Stimulated activated CD8-positive, alpha-beta memory T cell treated with anti-CD3 and anti-CD28 coated beads, Interleukin-15, amount 100 ng/mL, for 4 hours (primary cell): ENCODE measurements around the gene ZDHHC1.
A peak's percentile ranks its signal among the peaks of the same experiment; 100 is the strongest.
"Not testable (repeated sequence)": the region's sequence is repeated elsewhere in the genome, so short reads cannot be mapped to it uniquely, and the experiment has no call there.

Source experiments
- DNase-seq, 2 donors: peaks; one replicate each; pipeline ENCODE4 v3.0.0-alpha.2; 2020; ENCODE audit warnings: low read depth in 2 of 2

The ZDHHC1 gene

GRCh38 chr16:67430977-67431774 lies 14.9 kb upstream of the ZDHHC1 start, which contains the start of gene HSD11B2:
HSD11B2 (plus strand) TSS chr16:67431121; CDS start chr16:67431249, 128 bp downstream.
- DNase-seq = no peak

GRCh38 chr16:67430504-67430976 lies 14.3 kb upstream of the ZDHHC1 start:
- DNase-seq = peak in 1 of 2 donors; percentile 26

GRCh38 chr16:67429799-67430503 lies 13.7 kb upstream of the ZDHHC1 start:
- no peak for DNase-seq

DNA sequence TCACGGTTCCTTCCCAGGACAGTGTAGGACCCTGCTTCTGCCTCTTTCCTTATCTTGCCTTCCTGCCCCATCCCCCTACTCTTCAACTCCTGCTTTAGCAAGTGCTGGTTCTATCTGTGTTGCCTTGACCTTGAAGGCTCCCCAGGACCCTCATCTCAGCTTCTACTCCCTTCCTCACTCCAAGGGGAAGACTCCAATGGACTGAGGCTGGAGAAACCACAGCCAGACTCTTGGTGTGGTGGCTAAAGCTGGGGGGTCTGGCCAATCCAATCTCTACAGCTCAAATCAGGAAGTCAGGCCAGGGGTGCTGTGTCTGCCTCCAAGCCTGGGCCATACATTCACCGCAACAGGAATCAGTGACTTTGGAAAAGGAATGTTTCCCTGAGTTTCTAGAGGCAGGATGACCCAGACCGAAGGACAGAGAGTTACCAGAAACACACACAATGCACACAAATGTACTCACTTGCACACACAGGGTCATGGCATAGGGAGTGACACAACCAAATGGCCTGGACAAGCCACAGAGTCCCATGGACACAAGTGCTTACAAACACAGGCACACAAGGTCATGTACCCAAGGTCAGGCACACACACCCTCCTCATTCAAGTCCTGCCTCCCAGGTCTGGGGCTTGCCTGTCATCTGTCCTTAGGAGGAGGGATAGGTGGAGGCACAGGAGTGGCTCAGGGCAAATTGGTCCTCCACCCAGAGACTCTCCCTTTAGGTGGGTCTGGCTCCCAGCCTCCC lies 12.9 kb upstream of the ZDHHC1 start:
- no peak for DNase-seq

GRCh38 chr16:67428146-67428731 lies 12.0 kb upstream of the ZDHHC1 start:
- DNase-seq = peak in 1 of 2 donors; percentile 31

- no peak for DNase-seq
These were observed 10.7 kb upstream of the ZDHHC1 start for GRCh38 chr16:67426950-67427349.

- no peak for DNase-seq
These were observed 9.7 kb upstream of the ZDHHC1 start for GRCh38 chr16:67426022-67426421.

DNA sequence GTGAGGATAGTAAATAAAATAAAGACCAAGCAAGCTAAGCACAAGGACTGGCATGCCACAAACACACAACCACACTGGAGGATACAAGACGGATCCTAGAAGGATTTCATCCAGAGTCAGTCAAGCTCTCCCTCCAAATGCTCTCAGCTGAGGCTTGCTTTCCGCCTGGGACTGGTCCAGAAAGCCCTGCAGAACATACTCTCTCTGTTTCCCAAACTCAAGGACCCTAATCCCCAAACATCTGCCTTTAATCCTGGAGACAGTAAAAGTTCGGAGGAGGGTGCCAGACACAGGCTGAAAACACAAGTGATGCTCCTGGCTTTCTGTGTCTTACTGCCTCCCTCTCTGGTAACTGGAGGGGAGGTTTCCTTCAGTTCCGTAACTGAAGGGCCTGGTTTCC lies 9.3 kb upstream of the ZDHHC1 start:
- no peak for DNase-seq

- DNase-seq = no peak
These were observed 8.8 kb upstream of the ZDHHC1 start for GRCh38 chr16:67425061-67425460.

- no peak for DNase-seq
These were observed 8.0 kb upstream of the ZDHHC1 start for GRCh38 chr16:67424261-67424615.

- DNase-seq = no peak
These were observed 7.5 kb upstream of the ZDHHC1 start for GRCh38 chr16:67423611-67424260.

DNA sequence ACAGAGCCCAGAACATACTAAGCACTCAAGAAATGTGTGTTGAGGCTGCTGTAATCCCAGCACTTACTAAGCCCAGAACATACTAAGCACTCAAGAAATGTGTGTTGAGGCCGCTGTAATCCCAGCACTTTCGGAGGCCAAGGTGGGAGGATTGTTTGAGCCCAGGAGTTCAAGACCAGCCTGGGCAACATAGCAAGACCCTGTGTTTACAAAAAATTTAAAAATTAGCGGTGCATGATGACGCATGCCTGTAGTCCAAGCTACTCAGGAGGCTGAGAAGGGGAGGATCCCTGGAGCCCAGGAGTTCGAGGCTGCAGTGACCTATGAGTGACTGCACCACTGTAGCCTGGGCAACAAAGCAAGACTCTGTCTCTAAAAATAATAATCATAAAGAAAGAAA lies 6.7 kb upstream of the ZDHHC1 start:
- DNase-seq = no peak

DNA sequence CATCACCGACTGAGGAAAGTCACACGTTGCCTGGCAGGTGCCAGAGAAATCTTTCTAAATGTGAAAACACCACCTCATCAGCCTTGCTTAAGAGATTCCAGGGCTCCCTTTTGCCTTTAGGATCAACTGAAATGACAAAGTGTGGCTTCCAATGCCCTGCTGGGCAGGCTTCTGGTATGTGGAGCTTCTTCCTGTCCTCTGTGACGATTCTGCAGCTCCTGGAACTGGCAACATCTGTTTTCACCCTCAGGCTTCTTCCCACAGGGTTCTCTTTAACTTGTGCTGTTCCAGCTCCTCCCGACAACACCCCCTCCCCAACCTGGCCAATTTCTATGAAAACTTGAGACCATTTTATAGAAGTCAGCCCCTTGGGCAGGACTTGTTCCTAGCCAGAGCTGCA lies 4.8 kb upstream of the ZDHHC1 start:
- DNase-seq = no peak

DNA sequence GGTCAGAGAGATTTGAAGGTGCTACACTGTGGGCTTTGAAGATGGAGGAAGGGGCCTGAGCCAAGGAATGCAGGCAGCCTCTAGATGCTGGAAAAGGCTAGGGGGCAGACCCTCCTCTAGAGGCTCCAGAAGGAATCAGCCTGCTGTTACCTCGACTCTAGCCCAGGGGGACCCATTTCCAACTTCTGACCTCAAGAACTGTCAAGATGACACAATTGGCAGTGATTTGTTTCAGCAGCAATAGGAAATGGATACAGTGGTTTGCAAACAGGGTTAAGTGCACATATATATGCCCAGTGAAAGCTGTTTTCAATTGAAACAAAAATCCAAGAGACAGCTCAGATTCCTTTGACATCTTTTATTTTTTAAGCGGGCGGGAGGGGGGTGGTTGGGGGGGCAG lies 3.7 kb upstream of the ZDHHC1 start:
- DNase-seq = no peak

DNA sequence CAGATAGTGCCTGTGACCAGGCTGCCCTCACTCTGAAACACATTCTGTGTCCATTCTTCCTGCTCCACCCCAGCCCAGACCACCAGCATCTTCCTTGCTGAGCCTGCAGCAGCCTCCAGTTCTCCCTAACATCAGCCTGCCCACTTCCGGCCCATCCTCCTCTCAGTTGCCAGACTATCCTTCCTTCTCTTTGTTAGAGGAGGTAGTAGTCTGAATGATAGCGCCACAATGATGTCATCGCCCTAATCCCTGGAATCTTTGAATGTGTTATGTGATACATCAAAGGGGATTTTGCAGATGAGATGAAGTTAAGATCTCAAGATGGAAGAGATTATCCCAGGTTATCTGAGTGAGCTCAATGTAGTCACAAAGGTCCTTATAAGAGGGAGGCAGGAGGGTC lies 3.2 kb upstream of the ZDHHC1 start:
- DNase-seq = no peak

DNA sequence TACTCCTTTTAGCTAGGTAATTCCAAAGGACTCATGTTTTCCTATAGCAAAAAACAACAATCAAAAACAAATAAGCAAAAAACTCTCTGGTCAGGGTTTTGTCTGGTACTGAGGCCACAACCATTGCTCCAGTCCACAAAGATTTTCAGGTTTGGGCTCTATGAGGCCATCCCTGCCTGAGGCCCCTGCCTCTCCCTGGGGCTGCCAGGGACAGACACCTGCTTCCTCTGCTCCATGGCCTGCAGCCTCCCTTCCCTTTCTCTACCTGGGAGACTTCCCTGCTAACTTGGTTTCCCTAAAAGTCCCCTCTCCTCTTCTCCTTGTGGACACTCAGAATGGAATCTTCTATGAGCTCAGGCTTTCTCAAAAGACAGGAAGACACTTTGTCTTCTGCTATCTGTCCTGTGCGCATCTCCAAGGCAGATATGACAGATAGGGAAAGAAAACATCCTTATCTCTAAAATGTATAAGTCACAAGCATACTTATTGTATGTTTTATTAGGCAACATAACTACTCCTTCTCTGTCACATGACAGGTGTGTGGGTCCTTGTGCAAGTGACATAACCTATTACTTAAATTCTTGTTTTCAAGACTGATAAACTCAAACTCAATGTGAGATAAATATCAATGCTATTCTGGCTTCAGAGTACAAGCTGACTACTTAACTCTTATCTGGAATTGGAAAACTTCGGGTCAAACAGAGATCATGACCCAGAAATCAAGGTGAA lies 1.2 kb upstream of the ZDHHC1 start:
- no peak for DNase-seq

GRCh38 chr16:67415421-67415820 lies 856 bp downstream of the ZDHHC1 start:
- DNase-seq = not testable (repeated sequence)

- no peak for DNase-seq
These were observed 2.0 kb downstream of the ZDHHC1 start for GRCh38 chr16:67413978-67414911.

DNA sequence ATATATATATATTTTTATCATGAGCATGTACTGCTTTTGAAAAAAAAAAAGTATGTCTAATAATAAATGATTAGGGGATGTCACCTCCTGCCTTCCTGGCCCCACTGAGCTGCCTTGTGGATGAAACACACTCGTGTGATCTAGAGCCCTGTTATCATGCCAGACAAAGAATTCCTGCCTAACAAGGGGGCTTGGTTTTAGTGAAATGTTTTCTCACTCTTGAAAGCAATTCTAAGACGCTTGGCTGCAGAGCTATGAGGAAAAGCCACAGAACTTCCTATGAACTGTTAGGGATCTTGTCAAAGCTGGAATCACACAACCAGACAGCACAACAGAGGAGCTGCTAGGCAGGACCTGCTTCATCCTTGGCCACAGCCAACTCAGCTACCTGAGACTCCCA lies 4.0 kb downstream of the ZDHHC1 start:
- no peak for DNase-seq

DNA sequence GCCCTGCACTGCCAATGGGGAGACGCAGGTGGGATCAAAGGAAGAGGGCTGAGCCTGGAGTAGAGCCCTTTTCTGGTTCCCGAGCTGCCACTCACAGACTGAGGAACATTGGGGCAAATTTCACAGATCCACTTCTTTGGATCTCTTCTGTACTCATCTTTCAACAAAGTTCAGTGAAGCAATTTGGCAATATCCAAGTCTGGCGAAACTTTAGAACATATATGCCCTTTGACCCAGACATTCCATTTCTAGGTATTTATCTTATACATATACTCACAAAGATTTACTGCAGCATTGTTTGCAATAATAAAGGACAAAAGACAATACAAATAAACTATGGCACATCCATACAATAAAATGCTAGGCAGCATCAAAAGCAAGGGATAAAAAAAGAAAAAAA lies 4.9 kb downstream of the ZDHHC1 start:
- DNase-seq = no peak
